ENCODE data around the gene KIZ.

The KIZ gene

DNA sequence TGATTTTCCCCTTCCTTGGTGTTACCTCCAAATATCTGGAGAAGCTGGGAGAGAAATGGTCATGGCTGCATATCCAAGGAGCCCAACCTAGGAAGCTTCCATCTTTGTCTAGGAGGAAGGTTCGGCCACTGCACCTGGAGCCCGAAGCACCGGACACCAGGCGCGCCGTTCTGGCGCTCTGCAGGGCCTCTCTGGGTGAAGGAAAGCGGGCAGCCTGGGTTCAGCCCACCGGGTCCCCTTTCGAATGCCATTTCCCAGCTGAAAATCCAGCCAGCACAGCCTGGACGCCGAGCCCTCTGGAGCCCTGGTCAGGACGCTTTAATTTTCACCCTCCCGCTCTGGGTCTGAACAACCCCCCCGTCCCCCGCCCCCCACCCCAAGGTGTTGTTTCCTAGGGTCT, 21.0 kb upstream of the KIZ start:
- peak overlapping the region; percentile 13 for H3K4me3 ChIP-seq (ENCODE audit: low read depth, low read length)

DNA sequence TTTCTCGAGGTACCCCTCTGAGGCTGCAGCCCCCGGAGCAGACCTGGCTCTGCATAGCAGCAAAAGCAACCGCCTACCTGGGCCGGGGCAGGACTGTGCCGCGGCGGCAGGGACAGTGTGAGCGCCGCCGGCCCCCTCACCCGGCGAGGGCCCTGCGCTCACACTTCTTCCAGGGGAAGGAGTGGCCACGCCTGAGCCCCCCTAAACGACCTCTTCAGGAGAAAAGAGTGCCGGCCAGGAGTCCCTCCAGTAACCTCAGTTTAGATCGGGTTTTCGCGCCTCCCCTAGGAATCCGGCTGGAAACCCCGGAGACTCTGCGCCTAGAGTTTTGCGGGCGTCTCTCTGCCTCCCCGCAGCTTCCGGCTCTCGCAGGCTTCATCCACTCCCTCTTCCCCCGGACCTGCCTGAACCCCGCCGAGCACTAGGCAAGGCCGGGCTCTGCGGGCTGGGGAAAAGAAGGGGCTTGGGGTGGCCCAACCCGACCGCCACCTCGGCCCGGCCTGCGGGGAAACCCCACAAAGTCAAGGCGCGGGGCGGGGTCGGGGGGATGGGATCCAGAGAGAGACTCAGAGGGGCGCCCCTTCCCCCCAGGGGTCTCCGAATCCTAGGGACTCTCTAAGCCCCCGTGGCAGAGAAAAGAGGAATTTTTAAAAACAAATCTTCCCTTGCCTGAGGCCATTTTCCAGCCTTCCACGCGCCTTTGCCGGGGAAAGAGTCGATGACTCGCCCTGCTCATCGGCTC, 20.3 kb upstream of the KIZ start:
- peak overlapping the region; percentile 44 for H3K4me3 ChIP-seq (ENCODE audit: low read depth, low read length)

DNA sequence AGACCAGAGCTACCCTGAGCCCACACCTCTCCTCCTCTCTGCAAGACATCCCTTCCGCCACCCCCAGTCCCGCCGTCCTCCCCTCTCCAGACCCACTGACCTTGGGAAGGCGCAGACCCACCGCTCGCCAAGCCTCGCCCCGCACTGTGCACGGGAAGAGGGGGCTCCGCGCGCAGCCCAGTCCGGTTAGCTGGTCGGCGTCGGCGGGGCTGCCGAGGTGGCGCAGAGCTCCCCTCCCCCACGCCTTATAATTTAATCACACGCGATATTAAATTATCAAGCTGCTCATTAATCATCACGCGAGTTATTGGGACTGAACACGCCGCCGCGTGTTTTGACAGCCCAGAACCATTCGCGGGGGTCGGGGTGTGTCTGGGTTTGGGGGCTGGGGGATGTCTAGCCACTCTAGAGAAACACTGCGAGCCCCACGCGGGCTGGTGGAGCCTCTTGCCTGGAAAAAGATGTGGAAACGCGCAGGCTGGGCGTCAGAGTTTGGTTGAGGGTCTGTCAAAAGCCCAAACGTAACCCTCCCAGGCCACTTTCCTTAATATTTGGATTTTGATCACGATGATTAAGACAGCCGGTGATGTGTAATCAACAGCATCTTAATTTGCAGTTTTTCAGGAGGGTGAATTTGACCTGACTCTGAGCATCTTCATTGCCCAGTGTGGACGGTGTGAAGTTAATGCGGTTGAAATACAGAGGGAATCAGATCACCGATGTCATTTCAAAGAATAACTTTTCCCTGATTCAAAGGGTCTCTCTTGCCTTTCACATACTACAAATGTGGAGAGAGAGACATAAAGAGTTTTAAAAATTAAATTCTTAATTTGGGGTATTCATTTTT, 19.5 kb upstream of the KIZ start, which contains the start of gene LINC00237:
LINC00237 (minus strand) TSS at position 188 of the 847 bp plus-strand sequence.
- H3K4me3 ChIP-seq (ENCODE audit: low read depth, low read length) = peak within 1 kb of the TSS; percentile 44

DNA sequence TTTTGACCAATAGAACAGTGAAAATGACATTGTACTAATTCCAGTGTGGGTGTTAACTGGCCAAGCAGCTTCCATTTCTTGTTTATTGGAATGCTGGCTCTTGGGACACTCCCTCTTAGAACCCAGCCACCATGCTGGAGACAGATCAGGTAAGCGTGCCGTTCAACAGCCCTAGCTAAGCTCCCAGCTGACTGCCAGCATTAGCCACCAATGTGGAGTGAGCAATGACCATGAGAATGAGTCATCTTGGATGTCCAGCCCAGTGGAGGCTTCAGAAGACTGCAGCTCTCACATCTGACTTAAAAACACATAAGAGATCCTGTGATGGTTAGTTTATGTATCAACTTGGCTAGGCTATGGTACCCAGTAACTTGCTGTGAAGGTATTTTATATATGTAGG, 16.7 kb upstream of the KIZ start:
- no peak overlapping the region for H3K4me3 ChIP-seq (ENCODE audit: low read depth, low read length)

DNA sequence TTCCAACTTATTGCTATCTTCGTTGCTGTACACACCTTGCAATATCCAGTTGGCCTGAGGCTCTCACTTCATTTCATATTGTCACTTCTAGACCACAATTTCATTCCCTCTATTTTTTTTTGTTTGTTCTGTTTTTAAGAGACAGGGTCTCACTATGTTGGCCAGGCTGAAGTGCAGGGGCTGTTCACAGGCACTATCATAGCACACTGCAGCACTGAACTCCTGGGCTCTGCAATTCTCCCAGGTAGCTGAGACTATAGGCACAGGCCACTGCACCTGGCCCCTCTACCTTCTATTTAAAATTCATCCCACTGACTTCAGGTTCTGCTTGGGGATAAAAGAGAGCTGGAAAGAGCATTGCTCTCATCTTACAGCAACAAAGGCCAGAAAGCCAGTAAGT, 15.1 kb upstream of the KIZ start:
- no peak overlapping the region for H3K4me3 ChIP-seq (ENCODE audit: low read depth, low read length)

DNA sequence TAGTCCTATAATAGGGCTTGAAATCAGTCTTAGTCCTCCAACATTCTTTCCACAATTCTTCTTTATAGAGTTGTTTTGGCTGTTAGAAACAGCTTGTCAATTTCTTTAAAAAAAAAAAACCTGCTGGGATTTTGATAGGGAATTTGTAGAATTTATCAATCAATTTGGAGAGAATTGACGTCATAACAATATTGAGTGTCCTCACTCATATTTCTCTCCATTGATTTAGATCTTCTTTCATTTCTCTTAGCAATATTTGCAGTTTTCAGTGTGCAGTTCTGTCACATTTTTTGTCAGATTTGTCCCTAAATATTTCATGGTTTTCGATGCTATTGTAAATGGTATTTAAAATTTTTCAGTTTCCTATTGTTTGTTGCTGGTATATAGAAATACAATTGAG, 14.5 kb upstream of the KIZ start:
- no peak overlapping the region for H3K4me3 ChIP-seq (ENCODE audit: low read depth, low read length)

DNA sequence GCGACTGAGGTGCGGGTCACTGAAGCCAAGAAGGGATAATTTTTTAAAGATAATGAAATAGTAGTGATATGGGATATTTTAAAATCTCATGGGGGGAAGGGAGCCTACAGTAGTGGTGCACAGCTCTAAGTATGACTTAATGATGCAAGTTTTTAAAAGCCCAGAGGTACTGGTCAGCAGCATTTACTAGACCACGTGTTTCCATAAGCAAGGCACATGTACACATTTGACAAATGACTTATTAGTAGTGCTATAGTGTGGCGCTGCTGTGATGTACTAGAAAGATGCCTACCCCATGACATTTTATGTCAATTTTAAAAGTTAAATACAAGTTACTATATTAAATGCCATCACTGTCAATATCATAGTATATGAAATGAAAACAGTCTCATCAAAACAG, 12.2 kb upstream of the KIZ start:
- no peak overlapping the region for H3K4me3 ChIP-seq (ENCODE audit: low read depth, low read length)

DNA sequence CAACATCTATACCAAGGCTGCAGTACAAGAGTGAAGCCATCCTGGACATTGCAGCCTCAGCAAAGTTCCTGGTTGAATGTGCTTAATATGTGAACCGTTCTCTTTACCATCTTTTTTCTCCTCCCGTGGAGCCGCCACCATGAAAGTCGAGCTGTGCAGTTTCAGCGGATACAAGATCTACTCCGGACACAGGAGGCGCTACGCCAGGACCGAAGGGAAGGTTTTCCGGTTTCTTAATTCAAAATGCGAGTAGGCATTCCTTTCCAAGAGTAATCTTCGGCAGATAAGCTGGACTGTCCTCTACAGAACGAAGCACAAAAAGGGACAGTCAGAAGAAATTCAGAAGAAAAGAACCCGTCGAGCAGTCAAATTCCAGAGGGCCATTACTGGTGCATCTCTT, 11.3 kb upstream of the KIZ start:
- no peak overlapping the region for H3K4me3 ChIP-seq (ENCODE audit: low read depth, low read length)

DNA sequence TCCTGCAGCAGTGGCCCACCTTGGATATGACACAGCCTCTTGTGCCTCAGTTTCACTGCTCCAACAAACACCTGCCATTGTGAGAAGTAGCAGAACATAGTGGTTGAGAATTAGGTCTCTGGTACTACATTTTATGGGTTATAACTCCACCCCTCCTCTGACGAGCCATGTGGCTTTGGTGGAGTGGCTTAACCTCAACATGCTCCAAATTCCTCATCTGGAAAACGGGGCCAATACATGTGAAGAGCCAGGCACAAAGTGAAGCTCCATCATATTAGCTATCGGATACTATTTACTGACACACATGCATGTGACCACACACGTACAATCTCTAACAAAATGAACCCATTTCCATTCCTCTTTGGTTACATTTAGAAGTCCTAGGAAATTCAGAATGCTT, 8.4 kb upstream of the KIZ start:
- no peak overlapping the region for H3K4me3 ChIP-seq (ENCODE audit: low read depth, low read length)

DNA sequence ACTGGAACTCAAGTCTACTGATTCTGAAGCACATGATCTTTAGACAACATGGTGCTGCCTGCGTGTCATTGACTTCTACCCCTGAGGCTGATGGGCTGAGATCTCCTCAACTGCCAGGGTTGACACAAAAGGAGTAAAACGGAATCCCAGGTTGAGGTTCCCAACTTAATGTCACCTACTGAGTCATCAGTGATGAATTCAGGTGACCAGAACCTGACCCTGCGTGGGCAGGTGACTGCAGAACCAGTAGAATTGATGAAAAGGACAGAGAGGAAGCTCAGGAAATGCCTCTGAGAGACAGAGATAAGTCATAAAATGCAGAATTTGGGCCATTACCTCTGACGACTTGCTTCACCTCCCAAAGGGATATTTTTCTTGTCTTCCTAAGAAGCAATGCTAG, 7.7 kb upstream of the KIZ start:
- H3K4me3 ChIP-seq (ENCODE audit: low read depth, low read length) = no peak overlapping the region

DNA sequence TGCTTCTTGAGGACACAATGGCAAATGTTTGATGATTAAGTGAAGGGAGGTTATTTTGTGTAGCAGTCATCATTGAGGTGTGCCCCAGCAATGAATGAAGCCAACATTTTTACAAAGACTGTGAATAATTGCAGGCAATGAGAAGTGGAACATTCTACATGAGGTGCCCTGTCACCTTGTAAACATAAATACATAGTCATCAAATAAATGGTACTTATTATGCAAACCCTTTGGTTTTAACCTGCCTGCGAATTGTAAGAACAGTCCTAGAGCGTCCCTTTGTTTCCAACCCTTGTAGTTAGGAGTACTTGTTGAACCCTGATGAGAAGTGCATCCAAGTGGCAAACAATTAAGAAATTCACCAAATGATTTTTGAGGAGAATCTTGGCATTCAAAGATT, 7.1 kb upstream of the KIZ start:
- no peak overlapping the region for H3K4me3 ChIP-seq (ENCODE audit: low read depth, low read length)

DNA sequence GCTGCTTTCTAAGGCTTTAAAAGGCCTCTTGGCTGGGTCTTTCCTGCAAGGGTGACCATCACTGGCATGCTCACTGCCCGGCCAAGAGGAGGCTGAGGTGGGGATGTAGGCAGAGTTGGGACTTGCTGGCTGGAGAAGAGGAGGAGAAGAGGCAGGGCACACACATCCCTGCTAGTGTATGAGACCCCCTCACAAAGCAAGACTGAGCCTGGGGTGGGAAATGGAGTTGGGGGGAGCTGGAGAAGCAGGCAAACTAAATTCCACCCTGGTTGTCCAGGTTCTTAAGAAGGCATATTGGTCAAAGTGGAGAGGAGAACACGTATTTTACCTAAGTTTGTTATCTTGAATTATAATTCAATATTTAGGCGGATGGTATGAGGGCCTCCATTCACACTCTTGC, 1.7 kb upstream of the KIZ start:
- H3K4me3 ChIP-seq (ENCODE audit: low read depth, low read length) = no peak overlapping the region

DNA sequence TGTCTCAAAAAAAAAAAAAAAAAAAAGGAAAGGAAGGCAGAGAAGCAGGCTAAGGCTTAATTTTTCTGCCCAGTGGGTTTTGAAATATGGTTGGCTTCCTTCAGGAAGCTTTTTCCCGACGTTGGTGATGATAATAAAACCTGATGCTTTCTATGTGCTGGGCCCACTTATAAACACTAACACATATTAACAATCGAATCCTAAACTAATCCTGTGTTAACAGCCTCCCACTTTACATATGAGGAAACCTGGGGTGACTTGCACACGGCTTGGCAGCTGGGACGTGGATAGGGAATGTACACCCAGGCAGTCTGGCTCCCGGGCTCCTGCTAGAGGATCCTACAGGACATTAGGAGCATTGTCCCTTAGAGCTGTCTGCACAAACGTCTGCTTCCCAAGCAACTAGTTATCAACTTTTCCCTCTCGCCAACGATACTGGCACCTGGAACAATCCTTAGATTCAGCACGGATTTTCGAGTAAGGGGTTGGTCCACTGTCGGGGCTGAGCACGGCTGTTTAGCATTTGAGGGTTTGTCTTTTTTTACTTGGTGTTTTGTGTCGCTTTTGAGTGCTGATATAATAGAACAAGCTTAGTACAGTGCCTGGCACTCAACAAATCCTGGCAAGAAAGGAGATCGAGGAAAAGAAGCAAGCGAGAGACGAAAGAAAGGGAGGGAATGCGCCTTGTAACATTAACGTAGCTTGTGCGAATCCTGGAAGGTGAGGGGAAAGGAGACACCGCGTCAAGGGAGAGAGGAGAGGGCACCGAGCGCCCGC, 622 bp upstream of the KIZ start:
- peak overlapping the region; percentile 9 for H3K4me3 ChIP-seq (ENCODE audit: low read depth, low read length)

DNA sequence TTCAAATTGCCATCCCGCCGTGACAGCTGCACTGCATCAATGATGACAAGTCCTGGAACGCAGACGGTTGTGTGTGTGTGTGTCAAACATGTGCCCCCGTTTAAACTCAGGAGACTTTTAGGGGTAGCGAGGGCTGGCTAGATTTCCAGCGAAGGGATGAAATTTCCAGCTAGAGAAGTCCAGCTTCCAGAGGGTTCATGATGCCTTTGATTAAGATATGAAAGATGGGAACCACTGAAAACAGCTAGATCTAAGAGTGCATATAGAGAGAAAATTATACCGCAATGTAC, 644 bp downstream of the KIZ start:
- peak overlapping the region; percentile 75 for H3K4me3 ChIP-seq (ENCODE audit: low read depth, low read length)

DNA sequence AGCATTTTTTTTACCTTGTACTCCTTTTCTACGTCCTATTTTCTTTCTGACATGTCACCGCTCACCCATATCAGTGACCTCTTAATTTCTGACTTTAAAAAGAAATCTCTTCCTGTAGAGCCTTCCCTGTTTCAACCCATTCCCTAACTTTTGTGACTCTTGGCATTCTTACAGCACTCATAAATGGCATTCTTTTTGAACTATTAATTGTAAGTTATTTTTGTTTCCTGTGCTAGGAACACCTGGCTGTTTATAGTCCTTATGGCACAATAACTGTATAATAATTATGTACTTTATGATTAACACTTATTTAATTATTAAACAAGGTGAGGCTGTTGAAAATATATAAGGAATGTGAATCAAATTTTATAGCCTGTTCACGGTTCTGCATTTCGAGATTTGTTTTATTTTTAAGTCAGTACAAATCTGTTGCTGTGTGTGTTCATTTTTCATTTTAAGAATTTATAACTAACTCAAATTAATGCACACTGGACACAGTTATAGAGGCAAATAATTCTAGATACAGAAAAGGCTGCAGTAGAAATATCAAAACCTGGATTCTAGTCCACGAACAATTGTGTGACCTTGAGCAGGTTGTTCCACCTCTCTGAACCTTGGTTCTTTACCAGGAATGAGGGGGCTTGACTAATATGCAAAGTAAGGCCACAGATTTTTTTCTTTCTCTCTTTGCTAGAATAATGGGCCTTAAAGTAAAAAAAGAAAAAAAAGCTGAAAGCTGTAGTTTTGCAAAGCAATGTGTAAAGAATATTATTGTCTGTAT, 1.5 kb downstream of the KIZ start:
- no peak overlapping the region for H3K4me3 ChIP-seq (ENCODE audit: low read depth, low read length)

DNA sequence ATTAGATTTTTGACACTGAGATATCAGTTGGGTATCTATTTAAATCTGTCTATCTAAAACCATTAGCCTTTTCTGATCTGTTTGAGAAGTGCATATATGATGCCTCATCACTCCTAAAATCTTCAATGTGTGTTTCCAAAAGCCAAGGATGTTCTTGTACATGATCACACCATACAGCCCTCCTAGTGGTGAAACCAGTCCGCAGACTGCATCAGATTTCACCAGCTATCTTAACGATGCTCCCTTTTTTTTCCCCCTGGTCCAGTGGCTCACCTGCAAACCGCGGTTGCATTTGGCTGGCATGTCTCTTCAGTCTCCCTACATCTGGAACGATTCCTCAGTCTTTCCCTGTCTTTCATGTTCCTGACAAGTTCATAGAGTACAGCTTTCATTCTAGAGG, 4.0 kb downstream of the KIZ start:
- no peak overlapping the region for H3K4me3 ChIP-seq (ENCODE audit: low read depth, low read length)

DNA sequence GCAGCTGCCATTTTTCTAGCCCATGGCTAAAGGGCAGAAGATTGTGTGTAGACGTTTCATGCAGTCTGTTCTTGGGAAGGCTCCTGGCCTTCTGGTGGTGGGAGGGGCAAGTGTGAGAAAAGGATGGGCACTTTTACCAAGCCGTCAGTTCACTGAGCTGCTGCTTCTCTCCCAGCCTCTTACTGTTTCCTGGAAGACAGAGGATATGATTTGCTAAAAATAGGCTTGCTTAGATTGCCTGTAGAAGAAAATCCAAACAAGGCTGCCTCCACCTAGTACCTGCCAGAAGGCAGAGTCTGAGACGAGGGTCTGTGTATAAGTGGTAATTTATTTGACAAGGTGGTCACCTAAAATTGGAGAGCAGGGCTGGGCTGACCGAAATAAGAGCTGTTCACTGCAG, 7.5 kb downstream of the KIZ start:
- H3K4me3 ChIP-seq (ENCODE audit: low read depth, low read length) = no peak overlapping the region

DNA sequence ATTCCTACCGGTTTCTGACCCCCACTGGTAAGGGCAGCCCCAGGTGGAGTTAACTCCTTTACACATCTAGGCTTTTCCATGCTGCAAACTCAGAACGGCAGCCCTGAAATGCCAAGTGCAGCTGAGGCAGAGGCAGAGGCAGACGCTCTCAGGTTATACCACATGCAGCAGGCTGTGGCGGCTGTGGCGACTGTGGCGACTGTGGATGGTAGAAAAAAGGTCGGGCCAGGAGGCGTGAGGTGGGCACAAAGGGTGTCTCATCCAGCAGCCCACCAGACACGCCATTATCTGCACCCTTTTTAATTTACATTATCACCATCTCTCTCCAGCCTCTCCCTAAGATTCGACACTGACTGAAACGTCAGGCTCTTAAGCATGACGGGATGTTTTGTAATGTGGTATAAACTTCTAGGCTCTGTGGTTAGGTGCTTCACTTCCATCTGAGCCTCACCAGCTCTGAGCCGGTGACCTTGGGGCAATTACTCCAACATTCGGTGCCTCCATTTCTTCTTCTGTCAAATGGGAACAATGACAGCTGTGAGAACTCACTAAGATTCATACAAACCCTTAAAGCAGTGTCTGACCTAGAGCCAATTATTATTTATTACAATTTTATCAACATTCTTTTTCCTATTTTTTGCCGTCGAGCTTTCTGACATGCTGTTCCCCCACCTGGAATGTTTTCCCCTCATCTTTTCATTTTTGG, 8.2 kb downstream of the KIZ start:
- H3K4me3 ChIP-seq (ENCODE audit: low read depth, low read length) = no peak overlapping the region

DNA sequence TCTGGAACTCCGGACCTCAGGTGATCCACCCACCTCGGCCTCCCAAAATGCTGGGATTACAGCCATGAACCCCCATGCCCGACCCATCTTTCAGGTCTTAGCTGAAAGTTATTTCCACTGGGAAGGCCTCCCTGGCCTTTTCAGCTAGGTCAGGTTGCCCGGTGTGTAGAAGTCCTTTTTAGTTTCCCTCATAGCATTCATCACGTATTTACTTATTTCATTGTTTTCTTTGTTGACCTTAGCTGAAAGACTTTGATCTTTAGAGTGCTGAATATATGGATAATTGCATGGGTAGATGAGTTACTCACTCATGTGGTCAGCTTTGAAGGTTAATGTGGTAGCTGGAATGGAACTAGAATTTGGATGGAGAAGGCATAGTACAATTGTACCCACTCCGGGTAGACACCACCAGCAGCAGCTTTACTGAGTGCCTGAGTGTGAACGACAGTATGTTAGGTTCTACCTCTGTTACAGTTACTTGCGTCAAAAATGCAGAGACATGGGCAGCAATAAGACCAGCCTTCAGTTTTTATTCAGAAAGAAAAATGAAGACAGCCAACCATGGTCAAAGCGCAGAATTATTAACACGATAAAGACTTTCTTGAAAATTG, 9.1 kb downstream of the KIZ start:
- no peak overlapping the region for H3K4me3 ChIP-seq (ENCODE audit: low read depth, low read length)
